ENCODE data around the gene PPP6R2. TPM values are rescaled to one million over a fixed set of nuclear protein-coding genes. Genes with fewer than 3 reads are reported as not detected.

Gene PPP6R2
- total and polyA plus RNA-seq, 9 of the 15 experiments (the other 6 are each of a cell fraction or from before 2014, with no cell fraction given), result 0.32 to 39.8 (median 21.4) TPM

DNA sequence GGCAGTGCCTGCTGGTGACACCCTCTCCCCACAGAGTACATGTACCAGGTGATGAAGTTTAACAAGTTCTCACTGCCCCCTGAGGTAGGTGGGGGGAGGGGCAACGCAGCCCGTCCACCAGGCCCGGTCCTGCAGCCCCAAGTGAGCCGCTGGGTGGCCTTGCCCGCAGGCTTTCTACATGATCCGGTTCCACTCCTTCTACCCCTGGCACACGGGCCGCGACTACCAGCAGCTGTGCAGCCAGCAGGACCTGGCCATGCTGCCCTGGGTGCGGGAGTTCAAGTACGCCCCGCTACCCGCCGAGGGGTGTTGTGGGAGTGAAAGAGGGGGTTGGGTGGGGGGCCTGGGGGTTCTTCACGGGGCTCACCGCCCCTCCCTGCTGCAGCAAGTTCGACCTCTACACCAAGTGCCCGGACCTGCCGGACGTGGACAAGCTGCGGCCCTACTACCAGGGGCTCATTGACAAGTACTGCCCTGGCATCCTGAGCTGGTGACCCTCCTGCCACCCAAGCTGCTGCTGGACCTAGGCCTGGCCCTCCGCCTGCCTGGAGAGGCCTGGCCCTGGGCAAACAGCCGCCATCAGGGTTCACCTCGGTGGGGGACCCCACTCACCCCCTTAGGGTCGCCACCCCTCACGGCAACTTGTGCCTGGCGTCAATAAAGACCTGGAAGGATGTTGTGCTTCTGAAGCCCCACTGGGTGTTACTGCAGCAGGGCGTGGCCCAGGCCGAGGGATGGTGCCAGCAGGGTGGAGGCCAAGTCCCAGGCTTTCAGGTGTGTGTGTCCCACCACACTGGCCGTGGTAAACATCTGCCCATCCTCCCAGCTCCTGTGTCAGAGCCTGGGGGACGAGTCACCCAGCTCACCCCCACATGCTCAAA, 146.5 kb downstream of the PPP6R2 start:
- Histone ChIP-seq H3K4me3 (no peak overlapping the region), H3K36me3 (ENCODE audit: control insufficient read depth, insufficient read depth, low read length) (no peaks in the 10 kb centered on the region), H4K20me1 (replicated peaks; ENCODE audit: control insufficient read depth, insufficient read depth, low read length) (no peaks in the 10 kb centered on the region), H3K9me3 (replicated peaks; ENCODE audit: control insufficient read depth, insufficient read depth, low read depth, low read length) (no peaks in the 10 kb centered on the region), H3K4me2 (ENCODE audit: insufficient read depth, low read length) (no peak overlapping the region), H3K9me1 (ENCODE audit: control insufficient read depth, insufficient read depth, low read length) (no peaks in the 10 kb centered on the region), H3K27ac (ENCODE audit: extremely low read depth, low read depth, low read length) (no peak overlapping the region), H3K9ac (ENCODE audit: insufficient read depth in 1 of 2, low read depth in 2 of 2, low read length in 2 of 2) (no peak overlapping the region), H3K79me2 (ENCODE audit: control insufficient read depth, insufficient read depth, low read length) (no peaks in the 10 kb centered on the region), H3K4me1 (replicated peaks in 1 of 2; ENCODE audit: control insufficient read depth in 2 of 2, insufficient read depth in 2 of 2, low read length in 2 of 2) (peaks cover 4 to 33% of the 10 kb centered on the region in 2 experiments; a peak in 3 of 5 replicates), H3K27me3 (ENCODE audit: control insufficient read depth in 2 of 2, insufficient read depth in 2 of 2, low read length in 2 of 2) (no peaks in the 10 kb centered on the region), H2AFZ (ENCODE audit: low read depth, low read length) (no peak overlapping the region)
- TF ChIP-seq MAFG (tag; conservative IDR thresholded peaks at IDR 0.05), result no peak
- TF ChIP-seq, protein P1, sequence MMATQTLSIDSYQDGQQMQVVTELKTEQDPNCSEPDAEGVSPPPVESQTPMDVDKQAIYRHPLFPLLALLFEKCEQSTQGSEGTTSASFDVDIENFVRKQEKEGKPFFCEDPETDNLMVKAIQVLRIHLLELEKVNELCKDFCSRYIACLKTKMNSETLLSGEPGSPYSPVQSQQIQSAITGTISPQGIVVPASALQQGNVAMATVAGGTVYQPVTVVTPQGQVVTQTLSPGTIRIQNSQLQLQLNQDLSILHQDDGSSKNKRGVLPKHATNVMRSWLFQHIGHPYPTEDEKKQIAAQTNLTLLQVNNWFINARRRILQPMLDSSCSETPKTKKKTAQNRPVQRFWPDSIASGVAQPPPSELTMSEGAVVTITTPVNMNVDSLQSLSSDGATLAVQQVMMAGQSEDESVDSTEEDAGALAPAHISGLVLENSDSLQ (IDR thresholded peaks at IDR 0.05), result no peak
- no peak for TF ChIP-seq CHCHD3 (CRISPR knock-in tag; IDR thresholded peaks at IDR 0.05)
- no peak for TF ChIP-seq ZNF384 (IDR thresholded peaks at IDR 0.05; ENCODE audit: low read depth, low read length)
- TF ChIP-seq RAD21 (CRISPR knock-in tag; conservative IDR thresholded peaks at IDR 0.05 in 1 of 2, IDR thresholded peaks at IDR 0.05 in 1 of 2), result no peak
- intact Hi-C loops (cut with micrococcal nuclease) (no loop called here), in situ Hi-C loops (cut with MboI) (no loop called here)
- DNase-seq (ENCODE audit: extremely low read depth in 1 of 4, low spot score in 3 of 4) (no peak), ATAC-seq (no peak), FAIRE-seq (no peak)
- no TSS peak for BruUV-seq (replicated peaks)
- 51% methylated on average over 6 of the region's 31 CpGs for WGBS (ENCODE audit: insufficient coverage, low coverage, missing lambda C conversion rate)
- POLR2A ChIA-PET, result interaction anchor here (0.6 kb wide), 1 partner anchor 33 kb away, joined by 3 read pairs; no protein-coding TSS in a partner anchor
- CTCF ChIA-PET (ENCODE audit: low intra/inter-chr PET ratio), result no interaction called here
